GM12892 (cell line): Measurements from ENCODE around the gene CLCN1.

Source experiments
- POLR2A ChIP-seq: IDR thresholded peaks from 2 replicates; pipeline ENCODE4 v1.6.1; 2011; ENCODE audit warnings: low read depth, low read length, control low read depth
- POLR2AphosphoS5 ChIP-seq: IDR thresholded peaks from 2 replicates; pipeline ENCODE4 v1.6.1; 2011; ENCODE audit warnings: low read depth, low read length, control low read depth
- TAF1 ChIP-seq: IDR thresholded peaks from 2 replicates; pipeline ENCODE4 v1.6.1; 2011; ENCODE audit warnings: low read depth, mild to moderate bottlenecking, control low read depth, low read length, borderline replicate concordance

GRCh38 chr7:143372070-143372469 is 56.2 kb downstream of the CLCN1 start:
- TF ChIP-seq TAF1 (no peak), POLR2A (no peak), POLR2AphosphoS5 (no peak)
